Natural killer cell (primary cell): ENCODE measurements around the gene SPRYD3. TPM values are rescaled to one million over a fixed set of nuclear protein-coding genes. Genes with fewer than 3 reads are reported as not detected.

Experiments used
- ATAC-seq, 3 donors: fragments of 150-1000 bp in 2 of 3; fragments of 200-7000 bp in 1 of 3; cut with Tn5 transposase; 1 replicate in 1 of 3; 2 replicates in 2 of 3; pipeline ENCODE4 v1.10.0; 2021; ENCODE audit warnings: mild to moderate bottlenecking in 2 of 3, moderate library complexity in 2 of 3
- DNase-seq, 2 donors: peaks; one replicate each; pipeline versions ENCODE4 v3.0.0 to v3.0.0-alpha.2; 2013 to 2021; ENCODE audit warnings: mixed read lengths in 1 of 2
- H3K27ac ChIP-seq: one replicate; pipeline ENCODE4 v1.5.1; 2013; ENCODE audit warnings: mild to moderate bottlenecking, low read length
- H3K27me3 ChIP-seq: one replicate; pipeline ENCODE4 v1.6.1; 2013; ENCODE audit warnings: low read length; ENCODE audit not compliant: control insufficient read depth, insufficient read depth
- H3K36me3 ChIP-seq: one replicate; pipeline ENCODE4 v1.6.1; 2013; ENCODE audit warnings: low read length; ENCODE audit not compliant: control insufficient read depth, insufficient read depth
- H3K4me1 ChIP-seq: one replicate; pipeline ENCODE4 v1.6.1; 2013; ENCODE audit warnings: low read length; ENCODE audit not compliant: control insufficient read depth, insufficient read depth
- H3K4me3 ChIP-seq: one replicate; pipeline ENCODE4 v1.5.1; 2013; ENCODE audit warnings: low read length
- H3K9me3 ChIP-seq: one replicate; pipeline ENCODE4 v1.6.1; 2013; ENCODE audit warnings: low read length; ENCODE audit not compliant: control insufficient read depth, insufficient read depth
- H3K27ac Mint-ChIP-seq, 2 donors: one replicate each; pipeline ENCODE4 v1.8.0; 2022; ENCODE audit warnings: mild to moderate bottlenecking in 2 of 2, mixed read lengths in 2 of 2, moderate library complexity in 1 of 2
- H3K27me3 Mint-ChIP-seq, 2 donors: one replicate each; pipeline ENCODE4 v1.8.0; 2022; ENCODE audit warnings: low read depth in 2 of 2, mixed read lengths in 2 of 2
- H3K36me3 Mint-ChIP-seq: one replicate; pipeline ENCODE4 v1.8.0; 2022; ENCODE audit warnings: mixed read lengths
- H3K4me1 Mint-ChIP-seq, 2 donors: one replicate each; pipeline ENCODE4 v1.8.0; 2022; ENCODE audit warnings: mixed read lengths in 2 of 2
- H3K4me3 Mint-ChIP-seq: one replicate; pipeline ENCODE4 v1.8.0; 2022; ENCODE audit warnings: mild to moderate bottlenecking, moderate library complexity, mixed read lengths
- H3K9me3 Mint-ChIP-seq, 2 donors: one replicate each; pipeline ENCODE4 v1.8.0; 2022; ENCODE audit warnings: mixed read lengths in 2 of 2
- WGBS: methylation state at CpG from one replicate; pipeline ENCODE4 v1.1.7; 2013; ENCODE audit warnings: missing lambda C conversion rate; ENCODE audit not compliant: insufficient coverage; 5-methylcytosine and 5-hydroxymethylcytosine counted together
- intact Hi-C: fragments of 100-400 bp; cut with micrococcal nuclease; formaldehyde crosslinking; loops from one replicate; pipeline ENCODE4 v1.14.2; 2022
- total RNA-seq, 4 donors: library from RNA; stranded (reverse); fragments of 120-200 nt in 1 of 4; gene quantifications; one replicate each; pipeline versions ENCODE4 v1.2.3 to v1.2.4, GENCODE V29; 2013 to 2022
- TF ChIP-seq, protein P1 (sequence below): fragments of 200-600 bp; IDR thresholded peaks from one replicate; pipeline ENCODE4 v1.8.0; 2022; ENCODE audit warnings: antibody characterized with exemption

The SPRYD3 gene
- total RNA-seq, 3 donors from 2014 or later (not counting 1 experiment from before 2014, with no cell fraction given) = 32.6 to 48.0 (median 42.6) TPM

DNA sequence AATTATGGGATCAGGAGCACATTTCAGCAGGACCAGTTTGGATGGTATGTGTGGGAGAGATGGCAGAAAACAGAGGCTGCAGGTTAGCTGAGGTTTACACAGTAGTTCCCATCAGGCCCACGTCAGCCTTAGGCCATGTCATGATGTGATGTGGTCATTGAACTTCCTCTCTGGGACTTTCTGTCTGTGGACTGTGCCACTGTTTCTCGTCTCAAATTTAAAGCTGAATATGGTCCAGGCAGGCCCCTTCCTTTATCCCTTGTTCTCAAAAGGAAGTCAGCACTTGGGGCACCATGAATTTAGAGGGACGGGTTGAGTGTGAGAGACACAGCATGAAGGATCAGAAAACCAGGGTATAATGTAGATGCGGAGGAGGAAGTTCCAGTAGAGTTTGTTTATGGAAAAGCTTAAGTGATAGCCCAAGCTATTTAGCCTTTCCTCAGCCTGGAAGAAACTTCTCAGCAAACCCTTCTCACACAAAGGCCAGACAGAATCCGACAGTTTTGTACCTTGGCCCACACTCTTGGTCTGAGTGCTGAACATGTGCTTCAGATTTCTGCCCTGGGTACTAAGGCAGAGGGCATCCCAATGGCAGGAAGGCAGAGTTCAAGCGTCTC, 14.7 kb upstream of the SPRYD3 start:
- Mint-ChIP-seq H3K9me3 (no peaks in the 10 kb centered on the region), H3K27ac (no peak overlapping the region), H3K4me3 (no peak overlapping the region), H3K27me3 (peaks cover 0 to 15% of the 10 kb centered on the region in 2 donors), H3K36me3 (no peaks in the 10 kb centered on the region), H3K4me1 (peaks cover 8 to 21% of the 10 kb centered on the region in 2 donors)
- 70% methylated on average over 6 of the region's 6 CpGs for WGBS
- Histone ChIP-seq H3K9me3 (no peaks in the 10 kb centered on the region), H3K36me3 (no peaks in the 10 kb centered on the region), H3K4me3 (no peak overlapping the region), H3K4me1 (peaks cover 26% of the 10 kb centered on the region), H3K27me3 (peaks cover 3% of the 10 kb centered on the region), H3K27ac (no peak overlapping the region)
- DNase-seq (no peak), ATAC-seq (no peak)
- TF ChIP-seq, protein P1, sequence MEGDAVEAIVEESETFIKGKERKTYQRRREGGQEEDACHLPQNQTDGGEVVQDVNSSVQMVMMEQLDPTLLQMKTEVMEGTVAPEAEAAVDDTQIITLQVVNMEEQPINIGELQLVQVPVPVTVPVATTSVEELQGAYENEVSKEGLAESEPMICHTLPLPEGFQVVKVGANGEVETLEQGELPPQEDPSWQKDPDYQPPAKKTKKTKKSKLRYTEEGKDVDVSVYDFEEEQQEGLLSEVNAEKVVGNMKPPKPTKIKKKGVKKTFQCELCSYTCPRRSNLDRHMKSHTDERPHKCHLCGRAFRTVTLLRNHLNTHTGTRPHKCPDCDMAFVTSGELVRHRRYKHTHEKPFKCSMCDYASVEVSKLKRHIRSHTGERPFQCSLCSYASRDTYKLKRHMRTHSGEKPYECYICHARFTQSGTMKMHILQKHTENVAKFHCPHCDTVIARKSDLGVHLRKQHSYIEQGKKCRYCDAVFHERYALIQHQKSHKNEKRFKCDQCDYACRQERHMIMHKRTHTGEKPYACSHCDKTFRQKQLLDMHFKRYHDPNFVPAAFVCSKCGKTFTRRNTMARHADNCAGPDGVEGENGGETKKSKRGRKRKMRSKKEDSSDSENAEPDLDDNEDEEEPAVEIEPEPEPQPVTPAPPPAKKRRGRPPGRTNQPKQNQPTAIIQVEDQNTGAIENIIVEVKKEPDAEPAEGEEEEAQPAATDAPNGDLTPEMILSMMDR = no peak
- intact Hi-C loops = no loop called here

DNA sequence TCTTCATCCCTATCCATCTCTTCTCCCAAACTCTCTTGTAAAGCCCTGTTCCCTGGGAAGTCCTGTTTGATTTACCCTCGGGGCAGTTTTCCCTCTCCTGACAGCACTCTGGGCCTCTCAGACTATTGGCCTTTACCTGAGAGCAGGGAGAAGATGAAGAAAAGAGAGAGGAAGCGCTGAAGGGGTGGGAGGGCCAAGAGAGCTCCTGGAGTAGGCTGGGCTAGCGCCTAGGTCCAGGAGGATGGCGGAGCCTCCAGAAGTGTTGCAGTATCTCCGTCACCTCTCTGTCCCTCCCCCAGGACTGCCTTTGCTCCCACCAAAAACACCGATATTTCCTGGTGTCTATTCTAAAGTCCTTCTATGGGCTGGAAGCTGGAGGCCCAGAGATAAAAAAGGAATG, 12.6 kb upstream of the SPRYD3 start:
- TF ChIP-seq, protein P1 = no peak

DNA sequence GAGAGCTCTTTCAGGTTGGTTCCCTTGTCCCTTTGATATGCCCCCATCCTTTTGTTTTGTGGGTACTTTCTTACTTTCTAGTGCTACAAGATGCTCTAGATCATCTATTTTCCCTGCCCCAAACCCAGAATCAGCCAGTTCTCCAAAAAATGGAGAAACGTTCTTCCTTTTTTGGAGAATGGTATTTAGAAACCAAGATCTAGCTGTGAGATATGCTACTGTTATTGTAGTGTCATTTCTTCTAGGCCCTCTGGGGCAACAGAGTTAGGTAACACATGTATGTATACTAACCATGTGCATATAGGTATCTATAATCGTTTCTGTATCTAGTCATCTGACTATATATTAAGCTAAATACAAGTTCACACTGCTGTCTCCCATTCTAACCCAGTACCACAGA, 11.4 kb upstream of the SPRYD3 start:
- no peak for ATAC-seq

More for the DNA sequence above, 12.6 kb upstream of the SPRYD3 start:
- peaks cover 7 to 18% of the 10 kb centered on the region in 2 donors for H3K27me3 Mint-ChIP-seq
- no peaks in the 10 kb centered on the region for H3K36me3 ChIP-seq
- ATAC-seq = no peak
- H3K27me3 ChIP-seq = peaks cover under 1% of the 10 kb centered on the region
- H3K27ac Mint-ChIP-seq = no peak overlapping the region
- H3K4me3 ChIP-seq = no peak overlapping the region
- H3K27ac ChIP-seq = no peak overlapping the region
- H3K36me3 Mint-ChIP-seq = no peaks in the 10 kb centered on the region
- no peaks in the 10 kb centered on the region for H3K9me3 Mint-ChIP-seq
- H3K4me1 Mint-ChIP-seq = peaks cover 0 to under 1% of the 10 kb centered on the region in 2 donors
- no peak for DNase-seq
- no peaks in the 10 kb centered on the region for H3K9me3 ChIP-seq
- H3K4me3 Mint-ChIP-seq = no peak overlapping the region
- peaks cover 5% of the 10 kb centered on the region for H3K4me1 ChIP-seq
- WGBS = 93% methylated on average over 6 of the region's 6 CpGs
- intact Hi-C loops = no loop called here

More for the DNA sequence above, 11.4 kb upstream of the SPRYD3 start:
- Mint-ChIP-seq H3K9me3 (no peaks in the 10 kb centered on the region), H3K4me1 (no peaks in the 10 kb centered on the region), H3K36me3 (no peaks in the 10 kb centered on the region), H3K27ac (no peak overlapping the region), H3K27me3 (peaks cover 8 to 20% of the 10 kb centered on the region in 2 donors), H3K4me3 (no peak overlapping the region)
- TF ChIP-seq, protein P1 = no peak
- Histone ChIP-seq H3K36me3 (no peaks in the 10 kb centered on the region), H3K27me3 (no peaks in the 10 kb centered on the region), H3K4me3 (no peak overlapping the region), H3K4me1 (peaks cover 4% of the 10 kb centered on the region), H3K27ac (no peak overlapping the region), H3K9me3 (no peaks in the 10 kb centered on the region)
- WGBS = 77% methylated on average over 2 of the region's 2 CpGs
- DNase-seq = no peak
- intact Hi-C loops = no loop called here
